IPS-NIHi7 (cell line): ENCODE measurements around the gene OR1L1.

ENCODE experiments used
- DNase-seq: peaks from one replicate; pipeline ENCODE4 v3.0.0; 2012; ENCODE audit warnings: mixed read lengths; ENCODE audit errors: extremely low spot score

Gene OR1L1, protein sequence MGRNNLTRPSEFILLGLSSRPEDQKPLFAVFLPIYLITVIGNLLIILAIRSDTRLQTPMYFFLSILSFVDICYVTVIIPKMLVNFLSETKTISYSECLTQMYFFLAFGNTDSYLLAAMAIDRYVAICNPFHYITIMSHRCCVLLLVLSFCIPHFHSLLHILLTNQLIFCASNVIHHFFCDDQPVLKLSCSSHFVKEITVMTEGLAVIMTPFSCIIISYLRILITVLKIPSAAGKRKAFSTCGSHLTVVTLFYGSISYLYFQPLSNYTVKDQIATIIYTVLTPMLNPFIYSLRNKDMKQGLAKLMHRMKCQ

DNA sequence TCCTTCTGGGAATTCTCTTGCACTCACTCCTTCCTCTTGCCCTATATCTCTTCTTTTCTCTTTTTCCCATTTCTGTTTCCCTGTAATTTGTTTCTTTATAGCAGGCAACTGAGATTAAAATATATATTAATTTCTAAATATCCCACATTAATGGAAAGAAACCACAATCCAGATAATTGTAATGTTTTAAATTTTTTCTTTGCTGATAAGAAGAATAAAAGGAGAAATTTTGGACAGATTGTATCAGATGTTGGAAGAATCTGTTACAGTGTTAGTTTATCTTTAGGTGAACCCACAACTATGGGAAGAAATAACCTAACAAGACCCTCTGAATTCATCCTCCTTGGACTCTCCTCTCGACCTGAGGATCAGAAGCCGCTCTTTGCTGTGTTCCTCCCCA is at the start of gene OR1L1:
Gene OR1L1 (plus strand): TSS at position 301 of the 400 bp plus-strand sequence. CDS start 0 bp downstream, at position 301.
- DNase-seq, result no peak

DNA sequence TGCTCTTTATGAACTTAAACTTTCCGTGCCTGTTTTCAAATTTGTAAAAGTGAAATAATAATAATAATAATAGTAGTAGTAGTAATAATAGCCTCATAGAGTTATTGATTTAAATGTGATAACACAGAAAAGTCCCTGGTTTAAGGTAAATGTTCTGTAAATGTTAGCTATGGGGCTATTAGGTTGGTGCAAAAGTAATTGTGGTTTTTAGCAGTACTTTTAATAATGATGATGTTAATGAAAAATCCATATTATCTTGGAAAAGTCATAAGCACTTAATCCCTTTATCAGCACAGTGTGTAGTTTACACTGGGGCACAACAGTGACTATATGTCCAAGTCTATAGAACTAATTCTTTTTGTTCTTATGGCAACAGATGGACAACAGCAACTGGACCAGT is 47.2 kb upstream of the OR1L1 start, which contains the start of gene OR1Q1:
Gene OR1Q1 (plus strand): TSS at position 377 of the 400 bp plus-strand sequence. CDS start 0 bp downstream, at position 377.
- DNase-seq, result no peak

DNA sequence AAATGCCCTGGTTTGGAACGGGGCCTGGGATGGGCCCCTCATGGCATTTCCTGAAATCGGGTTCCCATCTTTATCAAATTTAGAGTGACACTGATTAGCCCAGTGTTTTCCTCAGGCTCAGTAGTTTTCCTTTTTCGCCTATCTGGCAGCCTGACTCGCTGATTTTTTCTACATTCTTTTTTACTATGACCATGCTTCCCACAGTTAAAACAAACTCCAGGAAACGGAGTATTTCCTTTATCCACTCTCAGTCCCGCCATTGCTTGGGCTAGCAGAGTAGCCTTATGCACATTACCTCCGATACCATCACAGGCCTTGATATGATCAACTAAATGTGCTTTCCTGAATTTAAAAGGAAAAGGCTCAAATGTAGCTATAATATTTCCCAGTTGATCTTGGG is 41.5 kb upstream of the OR1L1 start:
- DNase-seq, result no peak

DNA sequence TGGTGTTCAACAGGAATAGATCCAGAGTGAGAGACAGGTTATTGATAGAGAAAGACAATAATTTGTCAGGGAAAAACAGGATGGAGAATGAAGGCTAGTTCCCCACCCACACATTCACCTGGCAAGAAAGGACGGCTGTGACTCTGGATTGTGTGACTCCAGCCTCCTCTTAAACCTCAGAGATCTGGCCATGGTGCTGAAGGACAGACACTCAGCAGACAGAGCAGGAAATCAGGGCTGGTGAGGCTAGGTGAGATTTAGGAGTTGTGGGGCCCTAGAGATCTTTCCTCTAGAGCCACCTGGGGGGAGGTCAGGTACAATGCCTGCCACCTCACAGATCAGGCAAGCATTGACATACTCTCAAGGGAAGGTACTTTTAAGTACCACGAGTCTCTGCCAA is 19.3 kb upstream of the OR1L1 start:
- no peak for DNase-seq

DNA sequence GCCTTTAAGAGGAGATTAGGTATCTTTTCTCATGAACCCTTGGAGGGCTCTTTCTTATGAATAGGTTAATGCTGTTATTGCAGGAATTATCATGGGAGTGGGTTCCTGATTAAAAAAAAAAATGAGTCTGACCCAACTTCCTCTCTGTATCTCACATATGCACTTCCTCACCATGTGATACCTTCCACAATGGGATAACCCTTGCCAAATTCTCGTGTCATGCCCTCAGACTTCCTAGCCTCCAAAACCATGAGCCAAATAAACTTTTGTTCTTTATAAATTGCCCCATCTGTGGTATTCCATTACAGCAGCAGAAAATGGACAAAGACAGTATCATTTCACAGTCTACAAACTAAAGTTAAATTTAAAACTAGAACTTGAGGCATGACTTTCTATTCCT is 5.1 kb upstream of the OR1L1 start:
- DNase-seq, result no peak

DNA sequence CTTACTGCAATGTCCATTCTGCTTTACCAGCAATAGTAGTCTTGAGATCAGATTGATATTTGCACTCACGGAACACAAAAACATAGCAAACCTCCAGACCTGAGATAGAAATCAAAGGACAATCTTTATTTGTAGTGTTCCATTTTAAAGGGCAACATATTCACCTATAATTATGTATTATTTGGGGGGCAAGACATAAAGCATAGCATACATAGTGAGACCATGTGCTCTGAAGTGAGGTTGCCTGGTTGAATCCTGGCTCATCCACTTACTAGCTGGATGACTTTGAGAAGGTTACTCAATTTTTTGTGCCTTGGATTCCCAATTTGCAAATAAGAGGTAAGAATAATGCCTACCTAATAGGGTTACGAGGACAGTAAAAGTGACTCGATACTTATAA is 4.0 kb upstream of the OR1L1 start, which contains the start of gene OR1B1:
Gene OR1B1 (minus strand): TSS at position 101 of the 400 bp plus-strand sequence.
- no peak for DNase-seq

DNA sequence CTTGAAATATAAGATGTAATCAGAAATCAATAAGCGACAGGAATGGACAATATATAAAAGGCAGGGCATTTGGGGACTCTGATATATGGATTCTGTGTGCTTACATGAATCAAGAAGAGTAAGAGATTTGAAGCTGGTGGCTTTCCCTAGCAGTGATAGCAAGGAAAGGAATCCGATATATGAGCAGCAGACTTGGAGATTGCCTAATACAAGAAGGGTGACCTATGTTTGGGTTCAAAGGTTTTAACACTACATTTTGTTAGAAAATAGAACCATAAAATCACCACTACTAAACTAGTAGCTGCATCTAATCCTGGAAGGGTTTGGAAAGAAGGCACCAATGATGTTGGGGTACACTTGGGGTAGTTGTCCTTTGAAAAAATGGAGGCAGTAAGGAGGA is 11.0 kb downstream of the OR1L1 start:
- no peak for DNase-seq

DNA sequence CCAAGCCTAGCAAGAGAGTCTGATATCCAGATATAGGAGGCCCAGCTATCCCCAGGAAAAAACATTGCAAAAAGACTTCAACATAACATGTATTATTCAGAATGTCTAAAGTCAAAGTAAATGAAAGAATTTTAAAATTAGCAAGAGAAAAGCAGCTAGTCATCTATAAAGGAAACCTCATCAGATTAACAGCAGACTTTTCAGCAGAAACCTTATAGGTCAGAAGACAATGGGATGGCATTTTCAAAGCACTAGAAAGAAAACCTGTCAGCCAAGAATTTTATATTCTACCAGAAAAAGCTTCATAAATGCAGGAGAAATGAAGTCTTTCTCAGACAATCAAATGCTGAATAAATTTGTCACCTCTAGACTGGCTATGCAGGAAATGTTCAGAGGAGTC is 23.3 kb downstream of the OR1L1 start:
- no peak for DNase-seq

DNA sequence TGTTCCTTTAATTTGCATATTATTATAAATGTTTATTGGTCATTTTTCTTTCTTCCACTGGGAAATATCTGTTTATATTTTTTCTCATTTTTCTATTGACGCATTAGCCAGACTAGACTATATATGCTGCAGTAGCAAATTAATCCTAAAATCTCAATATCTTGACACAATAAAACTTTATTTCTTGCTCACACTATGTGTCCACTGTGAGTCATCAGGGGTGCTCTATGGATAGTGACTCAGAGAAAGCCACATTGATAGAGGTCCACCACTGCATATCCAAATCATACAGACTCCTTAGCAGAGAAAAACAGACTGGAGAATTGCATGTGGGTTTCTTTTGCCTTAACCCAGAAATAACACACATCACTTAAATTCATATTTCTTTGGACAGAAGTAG is 34.2 kb downstream of the OR1L1 start:
- no peak for DNase-seq
